Spleen (tissue), 7 donors: ENCODE measurements around the gene GABBR2.

Source experiments
- CTCF ChIP-seq, 11 experiments: fragments of 200-600 bp in 7 of 11; fragments of 450-650 bp in 4 of 11; sonication (generic) in 4 of 11; IDR thresholded peaks in 8 of 11; conservative IDR thresholded peaks in 3 of 11; 1 replicate in 7 of 11; 2 replicates in 4 of 11; pipeline versions ENCODE4 v1.4.0 to v1.8.0; 2016 to 2021; ENCODE audit warnings: antibody characterized with exemption in 11 of 11, inconsistent platforms in 4 of 11, mild to moderate bottlenecking in 1 of 11
- POLR2A ChIP-seq, 3 donors: fragments of 450-650 bp; IDR thresholded peaks; one replicate each; pipeline ENCODE4 v1.5.1; 2017; ENCODE audit warnings: antibody characterized with exemption in 3 of 3, mild to moderate bottlenecking in 1 of 3
- POLR2AphosphoS5 ChIP-seq, 3 donors: sonication (generic); formaldehyde crosslinking; IDR thresholded peaks; one replicate each; pipeline ENCODE4 v1.5.1; 2017; ENCODE audit warnings: antibody characterized with exemption in 3 of 3
- donor health status: DM: no; HTN: no; CAD: no; lungs with moderate emphysema.
- donor health status: DM: no; HTN: no; CAD: no.
- donor health status: DM: no; HTN: no; CAD: no.

- TF ChIP-seq POLR2AphosphoS5 (IDR thresholded peaks at IDR 0.05) (no peak), CTCF (IDR thresholded peaks at IDR 0.05 in 8 of 11, conservative IDR thresholded peaks at IDR 0.05 in 3 of 11) (no peak), POLR2A (IDR thresholded peaks at IDR 0.05) (no peak)
These were observed 83.0 kb downstream of the GABBR2 start for GRCh38 chr9:98625728-98626127.
